ENCODE results near the gene PRKCE.
"Not testable (repeated sequence)": the region's sequence is repeated elsewhere in the genome, so short reads cannot be mapped to it uniquely, and the experiment has no call there.

PRKCE gene

DNA sequence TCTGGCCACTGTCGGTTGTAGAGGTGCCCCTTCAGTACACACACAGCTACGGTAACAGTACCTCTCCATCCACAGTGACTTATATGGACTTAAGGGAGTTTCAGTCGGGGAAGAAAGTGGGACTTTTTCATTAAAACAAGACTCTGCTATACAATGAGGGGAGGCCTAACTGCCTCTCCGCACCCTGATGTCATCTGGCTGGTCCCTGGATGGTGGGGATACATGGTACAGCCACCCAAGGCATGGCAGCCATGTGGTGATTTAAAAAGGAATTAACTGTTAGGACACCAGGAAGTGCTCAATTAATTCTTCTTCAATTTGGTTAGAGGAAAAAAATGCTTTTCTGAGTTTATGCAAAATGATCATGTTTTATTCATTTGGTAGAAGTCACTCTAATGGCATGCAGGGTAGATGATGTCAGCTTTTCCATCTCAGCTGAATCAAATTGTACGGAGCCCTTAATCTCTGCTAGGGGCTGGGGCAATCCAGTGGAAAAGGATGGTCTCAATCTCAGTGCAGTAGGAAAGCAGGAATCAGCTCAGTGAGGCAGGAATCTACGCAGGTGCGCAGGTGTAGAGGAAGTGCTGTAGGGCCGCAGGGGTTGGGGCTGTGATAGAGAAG is 243.9 kb downstream of the PRKCE start:
- DNase-seq = no peak

DNA sequence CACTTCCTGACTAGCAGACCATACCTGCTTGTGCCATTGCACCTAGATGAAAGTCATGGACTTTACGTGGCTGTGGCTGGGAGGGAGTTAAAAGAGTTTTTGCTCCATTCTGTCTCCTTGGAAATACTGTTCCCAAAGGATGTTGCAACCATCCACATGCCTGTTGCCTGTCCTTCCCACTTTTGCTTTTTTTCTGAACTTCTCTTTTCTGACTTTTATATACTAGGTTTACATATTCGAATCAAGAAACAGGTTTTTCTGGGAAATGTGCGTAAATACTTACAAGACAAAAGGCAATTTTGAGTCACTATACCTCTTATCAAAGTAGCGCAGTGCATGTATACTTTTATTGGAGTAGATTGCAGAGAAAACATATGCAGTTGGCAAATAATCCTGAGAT is 244.8 kb downstream of the PRKCE start:
- peak in 2 of 3 donors; percentile 53 to 58 for DNase-seq

DNA sequence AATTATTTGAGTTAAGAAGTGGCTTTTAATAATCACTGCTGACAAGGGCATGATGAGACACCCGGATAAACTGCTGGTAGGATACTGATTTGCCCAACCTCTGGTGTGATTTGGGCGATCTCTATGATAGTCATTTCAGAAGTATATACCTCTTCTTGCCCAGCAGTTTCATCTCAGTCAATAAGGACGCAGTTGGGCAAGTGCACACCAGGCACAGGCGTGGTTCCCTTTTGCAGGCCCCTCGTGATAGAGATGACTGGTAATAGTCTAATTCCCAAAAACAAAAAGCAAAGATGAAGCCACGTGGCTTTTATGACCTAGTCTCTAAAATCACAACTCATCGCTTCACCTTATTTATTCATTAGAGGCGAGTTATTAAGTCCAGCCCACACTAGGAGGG is 246.4 kb downstream of the PRKCE start:
- peak; percentile 79 to 82 (median 80) for DNase-seq

DNA sequence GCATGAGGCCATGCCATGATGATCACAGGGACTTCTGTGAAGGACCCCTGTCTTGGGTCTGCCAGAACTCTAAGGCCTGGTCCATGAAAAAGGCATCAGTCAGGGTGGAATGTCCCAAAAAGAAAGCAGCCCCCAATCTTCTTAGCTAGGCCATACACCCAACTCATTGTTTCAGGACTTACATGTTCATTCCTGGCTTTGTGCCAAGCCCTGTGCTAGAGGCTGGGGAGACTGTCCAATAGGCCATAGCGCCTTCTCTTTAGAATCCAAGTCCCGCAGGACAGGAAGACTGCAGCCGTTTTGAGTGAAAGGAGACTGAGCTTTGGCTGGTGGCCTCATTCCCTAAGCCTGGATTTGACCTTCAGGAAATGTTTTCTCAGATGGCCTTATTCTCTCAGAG is 247.3 kb downstream of the PRKCE start:
- peak in 1 of 3 donors; percentile 33 for DNase-seq

DNA sequence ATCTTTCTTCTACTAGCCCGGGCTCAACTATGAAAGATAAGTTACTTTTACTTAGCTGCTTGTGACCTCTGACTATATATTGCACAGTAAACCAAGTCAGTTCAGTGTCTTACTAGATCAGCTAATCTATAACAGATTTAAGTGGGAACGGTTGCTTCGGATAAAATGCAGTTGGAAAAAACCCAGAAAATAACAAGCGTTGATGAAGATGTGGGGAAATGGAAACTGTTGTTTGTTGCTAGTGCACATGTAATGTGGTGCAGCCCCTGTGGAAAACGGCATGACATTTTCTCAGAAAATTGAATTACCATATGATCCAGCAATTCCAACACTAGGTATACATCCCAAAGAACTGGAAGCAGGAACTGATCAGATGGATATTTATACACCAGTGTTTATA is 248.5 kb downstream of the PRKCE start:
- DNase-seq = no peak

DNA sequence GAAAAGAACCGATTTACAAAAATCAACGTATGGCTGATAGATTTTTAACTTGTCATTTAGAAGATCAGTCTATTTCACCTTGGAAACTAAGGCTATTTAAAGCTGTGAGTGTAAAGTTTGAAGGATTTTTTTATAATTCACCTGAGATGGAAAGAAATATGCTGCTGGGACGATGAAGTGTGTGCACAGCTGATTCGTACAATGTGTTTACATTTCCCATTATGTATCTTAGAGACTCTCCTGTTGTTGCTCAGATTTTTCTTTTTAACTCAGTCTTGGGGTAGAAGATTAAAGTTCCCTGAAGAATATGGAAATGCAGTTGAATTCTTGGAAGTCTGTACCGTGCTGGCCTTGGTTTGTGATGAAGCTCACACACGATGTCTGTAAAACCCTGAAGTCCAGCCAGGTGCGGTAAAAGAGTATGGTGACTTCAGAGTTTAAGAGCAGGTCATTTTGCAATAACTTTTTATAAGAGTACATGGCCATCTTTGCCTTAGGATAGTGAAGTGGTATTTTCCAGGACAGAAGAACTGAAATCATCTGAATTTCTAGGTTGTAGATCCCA is 250.1 kb downstream of the PRKCE start:
- no peak for DNase-seq

DNA sequence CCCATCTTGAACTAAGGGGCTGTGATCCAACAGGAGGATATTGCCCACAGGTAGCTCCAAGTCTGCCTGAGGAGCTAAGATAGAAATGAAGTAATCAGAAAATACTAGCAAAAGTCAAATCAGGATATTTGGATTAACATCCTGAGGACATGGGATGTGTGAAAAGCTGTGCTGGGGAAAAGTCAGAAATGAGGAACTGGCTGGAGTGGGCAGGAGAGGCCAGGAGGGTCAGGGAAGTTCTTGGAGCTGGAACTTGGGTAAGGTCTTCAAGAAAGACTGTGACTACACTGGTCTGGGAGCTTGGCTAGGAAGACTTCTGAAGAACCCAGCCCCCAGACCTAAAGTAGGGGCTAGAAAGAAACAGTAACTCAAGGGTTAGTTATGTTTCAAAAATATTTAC is 250.9 kb downstream of the PRKCE start:
- peak in 1 of 3 donors; percentile 40 for DNase-seq

DNA sequence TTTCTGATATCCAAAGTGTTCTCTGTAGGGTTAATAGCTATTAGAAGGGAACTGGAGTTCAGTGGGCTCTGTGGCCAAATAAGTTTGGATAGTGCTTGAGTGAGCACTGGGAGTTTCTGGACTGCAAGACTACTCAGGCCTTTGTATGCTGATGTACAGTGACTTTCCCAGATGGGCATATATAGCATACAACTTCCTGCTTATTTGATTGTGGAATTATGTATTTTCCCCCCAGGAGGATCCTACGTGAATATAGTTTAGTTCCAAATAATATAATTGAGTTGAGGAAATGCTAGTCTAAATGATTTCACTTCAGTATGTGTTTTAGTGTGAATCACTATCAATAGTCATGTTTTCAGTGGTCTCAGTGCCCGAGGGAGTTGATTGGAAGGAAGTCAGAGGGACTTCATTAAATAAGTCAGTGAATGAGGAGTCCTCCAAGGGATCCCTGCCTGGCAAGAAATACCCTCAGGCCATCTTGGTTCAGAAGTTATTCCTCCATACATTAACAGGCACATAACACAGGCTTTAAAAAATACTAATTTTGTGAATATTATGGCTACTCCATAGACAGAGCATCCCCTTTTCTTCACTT is 251.4 kb downstream of the PRKCE start:
- DNase-seq = peak; percentile 45 to 52 (median 49)

DNA sequence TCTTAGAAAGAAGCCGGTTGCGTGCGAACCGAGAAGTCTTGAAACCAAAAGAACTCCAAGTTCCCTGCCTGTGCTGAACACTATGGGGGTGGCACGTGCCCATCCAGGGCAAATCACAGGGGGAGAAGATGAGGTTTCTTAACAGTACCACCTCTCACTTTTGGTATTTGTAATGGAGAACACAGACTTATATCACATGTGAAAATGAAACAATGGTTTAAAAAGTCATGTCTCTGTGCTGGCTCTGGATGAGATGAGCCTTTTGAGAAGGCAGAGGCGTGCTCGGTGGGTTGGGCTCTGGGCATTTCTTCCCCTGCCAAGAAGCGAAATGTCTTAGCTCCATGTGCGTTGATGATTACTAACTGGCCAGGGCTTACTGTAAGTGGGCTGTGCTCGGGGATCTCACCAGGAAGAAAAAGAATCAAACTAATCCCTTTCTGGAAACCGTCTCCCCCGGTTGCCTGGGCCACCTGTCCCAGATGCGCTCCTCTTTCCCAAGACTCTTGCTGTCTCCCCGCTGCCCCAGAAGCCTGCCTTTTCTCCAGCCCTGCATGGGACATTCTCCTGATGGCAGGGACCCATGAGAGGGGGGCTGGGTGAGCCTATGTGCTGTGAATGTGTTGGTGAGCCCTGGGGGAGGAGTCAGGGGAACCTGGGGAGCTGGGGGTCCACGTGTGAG is 252.9 kb downstream of the PRKCE start:
- no peak for DNase-seq

DNA sequence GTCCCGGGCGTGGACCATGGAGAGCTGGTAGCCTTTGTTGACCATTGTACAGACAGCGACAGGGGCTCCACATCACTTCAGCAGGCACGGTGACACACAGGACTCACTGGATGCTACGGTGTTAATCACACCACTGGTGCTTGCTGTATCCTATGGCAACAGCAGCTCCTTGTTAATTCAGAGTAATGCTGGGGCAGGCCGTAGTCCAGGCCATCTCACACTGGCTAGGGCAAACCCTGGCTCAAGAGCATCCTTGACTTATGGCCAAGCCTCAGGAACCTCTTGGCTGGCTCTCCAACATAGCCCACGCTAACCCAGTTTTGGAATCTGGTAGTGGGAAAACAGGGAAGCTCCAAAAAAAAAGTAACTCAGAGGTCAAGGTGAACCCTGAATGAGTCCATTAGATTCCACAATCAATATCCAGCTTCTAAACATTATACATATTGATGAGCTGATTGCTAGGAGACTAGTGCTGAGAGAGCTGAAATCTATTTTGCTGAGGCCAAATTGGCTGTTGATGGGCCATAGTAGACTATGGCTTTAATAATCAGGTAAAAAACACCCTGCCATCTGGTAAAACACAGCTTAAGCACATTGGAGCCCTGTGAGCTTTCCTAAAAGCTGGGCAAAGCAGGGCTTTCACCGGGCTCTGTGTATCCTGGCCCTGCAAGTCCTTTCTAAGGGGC is 253.6 kb downstream of the PRKCE start:
- no peak for DNase-seq

DNA sequence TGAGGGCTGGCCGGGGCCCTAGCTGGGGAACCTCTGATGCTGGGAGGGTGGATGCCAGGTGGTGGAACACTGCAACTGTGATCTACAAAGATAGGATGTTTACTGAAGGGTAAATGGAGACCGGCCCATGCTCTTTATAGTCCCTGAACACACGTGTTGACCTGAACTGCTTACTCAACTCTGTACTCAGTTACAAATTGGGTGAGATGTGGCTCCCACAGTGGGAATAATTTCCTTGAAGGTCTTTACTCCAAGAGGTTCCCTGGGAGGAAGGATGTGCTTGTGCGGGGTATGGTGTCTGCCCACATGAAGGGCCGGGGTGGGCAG is 254.1 kb downstream of the PRKCE start:
- DNase-seq = no peak

DNA sequence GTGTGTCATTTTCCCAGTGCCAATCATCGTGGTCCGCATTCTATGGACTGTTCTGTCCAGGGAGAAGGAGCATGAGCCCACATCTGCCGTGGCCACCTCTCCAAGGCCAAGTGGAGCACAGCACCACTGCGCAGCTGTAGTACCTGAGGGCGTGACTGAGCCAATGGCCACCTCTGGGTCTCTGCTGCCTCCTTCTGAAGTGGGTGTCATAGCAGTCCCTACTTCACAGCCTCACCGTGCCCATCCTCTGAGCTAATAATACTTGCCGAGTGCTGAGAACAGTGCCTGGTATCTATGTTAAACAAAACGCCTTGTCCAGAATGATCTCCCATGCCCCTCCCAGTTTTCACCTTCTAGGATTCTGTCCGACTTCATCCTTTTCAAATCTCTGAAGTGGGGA is 256.1 kb downstream of the PRKCE start:
- DNase-seq = no peak

DNA sequence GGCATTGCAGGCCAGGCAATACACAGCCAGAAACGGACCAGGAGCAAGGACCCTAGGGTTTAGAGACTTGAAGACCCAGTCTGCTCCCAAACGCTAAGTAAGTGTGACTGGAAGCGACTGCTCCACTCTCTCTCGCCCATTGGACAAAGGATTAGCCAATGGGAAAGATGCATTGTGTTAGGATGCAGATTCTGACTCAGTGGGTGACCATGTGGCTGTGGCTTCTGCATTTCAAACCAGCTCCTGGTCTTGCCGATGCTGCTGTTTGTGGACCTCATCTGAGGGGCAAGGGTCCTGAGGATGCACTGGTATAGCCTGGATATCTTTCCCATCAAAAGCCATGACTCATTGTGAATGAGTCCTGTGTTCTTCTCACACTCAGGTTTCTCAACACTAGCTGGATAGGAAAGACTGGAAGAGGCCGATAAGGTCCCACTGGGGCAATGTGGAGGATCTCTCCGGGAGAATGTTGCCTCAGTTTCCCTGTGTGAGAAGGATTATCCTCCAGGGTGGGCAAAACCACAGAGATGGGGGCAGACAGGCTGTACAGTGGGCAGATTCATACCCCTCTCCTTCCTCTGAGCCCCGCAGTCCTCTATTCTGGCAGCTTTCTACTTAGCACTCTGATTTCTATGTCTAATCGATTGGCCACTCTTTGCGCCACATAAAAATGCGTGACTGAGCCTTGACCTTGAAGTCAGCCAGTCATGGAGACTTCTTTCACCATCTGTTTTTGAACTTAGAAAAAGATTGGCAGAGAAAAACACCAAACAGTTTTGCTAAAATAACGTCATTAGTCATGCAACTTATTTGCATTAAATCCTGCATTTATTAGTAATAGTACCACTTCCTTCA is 257.1 kb downstream of the PRKCE start:
- DNase-seq = no peak

DNA sequence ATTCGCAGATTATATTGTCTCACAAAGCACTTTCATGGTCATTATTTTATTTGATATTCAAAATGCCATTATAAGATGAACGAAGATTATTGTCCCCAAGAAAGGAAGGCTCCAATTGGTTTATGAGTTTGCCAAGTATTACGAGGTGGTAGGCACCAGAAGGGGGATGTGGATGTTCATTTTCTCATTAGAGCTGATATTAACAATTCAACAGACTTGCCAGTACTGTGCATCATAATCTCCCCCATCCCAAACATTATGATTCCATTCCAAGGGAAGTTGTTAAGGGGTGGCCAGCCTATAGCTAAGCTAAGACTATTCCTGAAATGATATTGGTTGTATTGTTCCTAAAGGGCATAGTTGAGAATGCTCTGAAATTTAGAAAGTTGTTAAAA is 257.7 kb downstream of the PRKCE start:
- no peak for DNase-seq

DNA sequence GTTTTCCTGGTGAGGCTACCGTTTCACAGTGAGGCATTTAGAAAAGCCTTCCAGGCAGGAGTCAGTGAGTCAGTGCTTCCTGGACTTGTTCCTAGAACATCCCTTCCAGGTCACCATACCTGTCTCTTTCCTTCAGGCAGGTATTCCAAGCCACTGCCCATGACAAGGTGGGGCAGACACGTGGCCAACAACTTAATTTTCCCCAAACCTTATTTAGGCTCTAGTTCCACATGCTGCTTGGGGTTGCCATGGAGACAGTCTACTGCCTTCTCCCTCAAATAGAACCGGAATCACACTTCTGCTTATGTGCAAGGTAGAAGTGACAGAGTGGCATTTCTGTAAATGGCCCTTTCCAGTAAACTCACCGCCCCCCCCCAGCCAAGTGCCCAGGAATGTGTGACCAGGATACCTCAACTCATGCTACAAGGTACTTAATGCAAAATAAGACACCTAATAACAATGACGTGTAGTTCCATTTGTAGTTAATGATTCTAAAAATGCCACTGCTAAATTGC is 258.3 kb downstream of the PRKCE start:
- peak in 1 of 3 donors; percentile 31 for DNase-seq

DNA sequence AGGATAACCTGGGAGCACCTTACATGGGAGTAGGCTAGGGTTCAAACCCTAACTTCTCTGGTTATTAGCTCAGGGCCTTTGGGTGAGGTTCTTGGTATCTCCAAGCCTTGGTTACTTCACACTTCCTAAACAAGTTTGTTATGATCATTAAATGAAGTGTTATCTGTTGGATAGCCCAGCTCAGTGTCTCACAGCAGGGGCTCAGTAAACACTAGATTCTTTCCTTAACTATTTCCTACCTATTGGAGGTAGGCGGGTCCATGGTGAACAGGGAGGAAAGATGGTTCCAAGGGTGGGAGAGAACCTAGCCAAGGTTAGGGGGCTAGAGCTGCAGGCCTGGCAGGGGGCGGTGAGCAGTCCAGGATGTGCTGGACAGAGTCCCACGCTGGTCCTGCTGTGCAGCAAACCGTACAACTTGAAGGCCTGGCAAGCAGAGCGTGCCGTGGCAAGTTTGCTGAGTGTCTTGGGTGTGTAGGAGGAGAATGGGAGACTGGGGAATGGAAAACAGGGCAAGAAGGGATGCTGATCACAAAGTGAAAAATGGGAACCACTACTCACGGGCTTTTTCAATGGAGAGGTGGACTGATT is 259.1 kb downstream of the PRKCE start:
- no peak for DNase-seq

DNA sequence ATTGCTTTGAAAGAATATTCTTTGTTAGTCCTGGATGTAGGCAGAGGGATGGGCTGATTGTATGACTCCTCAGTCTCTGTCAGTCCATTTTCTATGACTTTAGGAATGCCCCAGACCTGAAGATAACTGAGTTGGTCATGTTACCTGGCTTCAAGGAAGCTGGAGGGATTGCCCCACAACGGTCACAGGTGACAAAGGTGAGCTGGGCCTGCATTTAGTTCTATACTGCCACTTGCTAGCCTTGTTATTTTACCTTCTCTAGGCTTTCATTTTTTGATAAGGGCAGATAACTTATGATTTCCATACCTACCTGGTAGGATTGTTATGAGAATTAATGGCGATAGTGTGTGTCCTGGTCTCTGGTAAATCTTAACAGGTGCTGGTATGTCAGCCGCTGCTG is 260.1 kb downstream of the PRKCE start:
- DNase-seq = no peak

DNA sequence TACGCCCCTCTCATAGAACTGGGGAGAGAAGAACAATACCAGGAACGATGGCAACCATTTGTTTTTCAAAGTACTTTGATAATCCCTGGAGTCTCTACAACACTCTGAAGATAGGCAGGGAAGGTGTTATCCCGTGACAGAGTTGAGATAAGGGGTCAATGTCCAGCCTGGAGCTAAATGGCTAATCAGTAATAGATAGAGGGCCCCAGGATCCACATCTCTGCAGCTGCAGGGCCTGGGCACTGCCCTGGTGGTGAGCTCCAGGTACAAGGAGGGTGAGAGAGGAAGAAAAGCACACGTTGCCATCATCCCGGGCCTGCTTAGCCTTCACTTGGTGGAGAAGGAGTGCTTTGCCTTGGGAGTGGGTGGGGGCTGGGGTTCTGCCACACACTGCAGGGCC is 260.6 kb downstream of the PRKCE start:
- DNase-seq = no peak

DNA sequence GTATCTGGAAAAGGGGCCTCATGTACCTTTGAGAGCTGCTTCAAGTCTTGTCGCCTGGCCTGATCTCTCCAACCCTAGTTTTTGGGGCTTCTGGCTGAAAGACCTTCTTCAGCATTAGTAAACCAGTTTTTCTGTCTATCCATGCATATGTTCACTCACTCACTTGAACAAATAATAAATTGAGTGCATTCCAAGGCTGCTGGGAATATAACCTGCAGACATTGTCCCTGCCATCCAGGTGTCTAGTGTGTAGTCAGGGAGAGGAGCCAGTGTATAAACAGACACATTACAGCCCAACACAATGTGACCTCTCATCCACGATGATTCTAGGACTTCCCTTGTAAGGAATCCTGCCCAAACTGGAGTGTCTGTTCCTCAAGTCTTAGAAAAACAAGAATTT is 262.1 kb downstream of the PRKCE start:
- DNase-seq = no peak

DNA sequence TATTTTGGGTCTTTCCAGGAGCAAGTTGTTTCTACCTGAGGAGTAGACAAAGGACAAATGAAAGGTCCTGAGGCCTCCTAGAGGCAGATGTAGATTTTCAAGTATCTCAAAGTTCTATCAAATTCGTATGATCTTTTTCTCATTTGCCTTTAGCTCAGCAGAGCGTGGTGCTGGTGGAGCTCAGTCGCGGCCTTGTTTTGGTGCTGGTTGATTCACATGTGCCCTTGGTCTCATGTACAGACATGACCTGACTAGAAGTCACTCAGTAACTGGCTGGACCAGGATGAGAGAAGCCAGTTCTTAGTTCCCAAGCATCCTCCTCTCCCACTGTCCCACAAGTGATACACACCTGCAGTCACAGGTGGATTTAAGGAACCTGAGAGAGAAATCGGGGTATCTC is 264.0 kb downstream of the PRKCE start:
- DNase-seq = no peak

DNA sequence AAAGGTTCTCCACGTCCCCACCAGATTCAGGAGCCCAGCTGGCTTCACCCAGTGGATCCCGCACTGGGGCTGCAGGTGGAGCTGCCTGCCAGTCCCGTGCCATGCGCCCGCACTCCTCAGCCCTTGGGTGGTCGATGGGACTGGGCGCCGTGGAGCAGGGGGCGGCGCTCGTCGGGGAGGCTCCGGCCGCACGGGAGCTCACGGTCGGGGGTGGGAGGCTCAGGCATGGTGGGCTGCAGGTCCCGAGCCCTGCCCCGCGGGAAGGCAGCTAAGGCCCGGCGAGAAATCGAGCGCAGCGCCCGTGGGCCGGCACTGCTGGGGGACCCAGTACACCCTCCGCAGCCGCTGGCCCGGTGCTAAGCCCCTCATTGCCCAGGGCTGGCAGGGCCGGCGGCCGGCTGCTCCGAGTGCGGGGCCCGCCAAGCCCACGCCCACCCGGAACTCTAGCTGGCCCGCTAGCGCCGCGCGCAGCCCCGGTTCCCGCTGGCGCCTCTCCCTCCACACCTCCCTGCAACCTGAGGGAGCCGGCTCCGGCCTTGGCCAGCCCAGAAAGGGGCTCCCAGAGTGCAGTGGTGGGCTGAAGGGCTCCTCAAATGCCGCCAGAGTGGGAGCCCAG is 266.2 kb downstream of the PRKCE start:
- DNase-seq = not testable (repeated sequence)
